ENCODE results near the gene OVOL2. TPM values are rescaled to one million over a fixed set of nuclear protein-coding genes. Genes with fewer than 3 reads are reported as not detected.

The OVOL2 gene
- total RNA-seq, 2 donors from 2014 or later = 25.6 to 34.8 TPM

- TF ChIP-seq POLR2A (IDR thresholded peaks at IDR 0.05) (no peak), CTCF (IDR thresholded peaks at IDR 0.05) (no peak)
- Histone ChIP-seq H3K9me3 (no peaks in the 10 kb centered on the region), H3K27me3 (replicated peaks; ENCODE audit: insufficient read depth) (no peaks in the 10 kb centered on the region), H3K4me3 (no peak overlapping the region), H3K36me3 (no peaks in the 10 kb centered on the region), H3K4me1 (replicated peaks) (no peaks in the 10 kb centered on the region), H3K27ac (no peak overlapping the region)
- 96% methylated on average over 5 of the region's 5 CpGs for WGBS
- no peak for DNase-seq (ENCODE audit: low spot score)
- intact Hi-C loops (cut with DNase I) = loop anchor here (5.0 to 10.0 kb wide), 3 partner anchors 36 to 496 kb away; partner anchors contain the start of gene BFSP1
Measured at GRCh38 chr20:17998446-17998845, 59.3 kb downstream of the OVOL2 start.

- H3K27ac ChIP-seq = no peak overlapping the region
- no peaks in the 10 kb centered on the region for H3K4me1 ChIP-seq (replicated peaks)
- H3K4me3 ChIP-seq = no peak overlapping the region
- H3K9me3 ChIP-seq = no peaks in the 10 kb centered on the region
- WGBS = 21% methylated on average over 16 of the region's 16 CpGs
- no peaks in the 10 kb centered on the region for H3K27me3 ChIP-seq (replicated peaks; ENCODE audit: insufficient read depth)
- DNase-seq (ENCODE audit: low spot score) = peak; percentile 31
- intact Hi-C loops (cut with DNase I) = loop anchor here (5.0 to 10.0 kb wide), 3 partner anchors 34 to 494 kb away; partner anchors contain the start of gene BFSP1
- TF ChIP-seq POLR2A (IDR thresholded peaks at IDR 0.05) = no peak
- TF ChIP-seq CTCF (IDR thresholded peaks at IDR 0.05) = peak; percentile 75 to 94 (median 81)
- no peaks in the 10 kb centered on the region for H3K36me3 ChIP-seq
Measured at GRCh38 chr20:17995967-17996819, 61.5 kb downstream of the OVOL2 start.

GRCh38 chr20:17993546-17993945 is 64.2 kb downstream of the OVOL2 start:
- H3K27ac ChIP-seq = no peak overlapping the region
- H3K4me1 ChIP-seq (replicated peaks) = no peaks in the 10 kb centered on the region
- H3K9me3 ChIP-seq = no peaks in the 10 kb centered on the region
- intact Hi-C loops (cut with DNase I) = loop anchor here (5.0 to 10.0 kb wide), 2 partner anchors 46 to 459 kb away; partner anchors contain the start of gene BFSP1
- no peak for TF ChIP-seq CTCF (IDR thresholded peaks at IDR 0.05)
- TF ChIP-seq POLR2A (IDR thresholded peaks at IDR 0.05) = no peak
- TF ChIP-seq POLR2AphosphoS5 (IDR thresholded peaks at IDR 0.05) = no peak
- no peaks in the 10 kb centered on the region for H3K27me3 ChIP-seq (replicated peaks; ENCODE audit: insufficient read depth)
- WGBS = 89% methylated on average over 3 of the region's 3 CpGs
- H3K4me3 ChIP-seq = no peak overlapping the region
- DNase-seq (ENCODE audit: low spot score) = no peak
- H3K36me3 ChIP-seq = no peaks in the 10 kb centered on the region

- Histone ChIP-seq H3K4me1 (replicated peaks) (no peaks in the 10 kb centered on the region), H3K27ac (no peak overlapping the region), H3K4me3 (no peak overlapping the region), H3K27me3 (replicated peaks; ENCODE audit: insufficient read depth) (no peaks in the 10 kb centered on the region), H3K9me3 (no peaks in the 10 kb centered on the region), H3K36me3 (no peaks in the 10 kb centered on the region)
- intact Hi-C loops (cut with DNase I) = loop anchor here (5.0 to 10.0 kb wide), 2 partner anchors 46 to 458 kb away; partner anchors contain the start of gene BFSP1
- TF ChIP-seq POLR2AphosphoS5 (IDR thresholded peaks at IDR 0.05) (no peak), CTCF (IDR thresholded peaks at IDR 0.05) (no peak), POLR2A (IDR thresholded peaks at IDR 0.05) (no peak)
- no peak for DNase-seq (ENCODE audit: low spot score)
- 67% methylated on average over 5 of the region's 5 CpGs for WGBS
Measured at GRCh38 chr20:17992847-17993513, 64.7 kb downstream of the OVOL2 start.

All from prostate gland (tissue), 2 donors.